GM12892 (cell line): ENCODE results near the gene DLG1.

Experiments
- POLR2A ChIP-seq: IDR thresholded peaks from 2 replicates; pipeline ENCODE4 v1.6.1; 2011; ENCODE audit warnings: low read depth, low read length, control low read depth
- POLR2AphosphoS5 ChIP-seq: IDR thresholded peaks from 2 replicates; pipeline ENCODE4 v1.6.1; 2011; ENCODE audit warnings: low read depth, low read length, control low read depth
- TAF1 ChIP-seq: IDR thresholded peaks from 2 replicates; pipeline ENCODE4 v1.6.1; 2011; ENCODE audit warnings: low read depth, mild to moderate bottlenecking, control low read depth, low read length, borderline replicate concordance

DNA sequence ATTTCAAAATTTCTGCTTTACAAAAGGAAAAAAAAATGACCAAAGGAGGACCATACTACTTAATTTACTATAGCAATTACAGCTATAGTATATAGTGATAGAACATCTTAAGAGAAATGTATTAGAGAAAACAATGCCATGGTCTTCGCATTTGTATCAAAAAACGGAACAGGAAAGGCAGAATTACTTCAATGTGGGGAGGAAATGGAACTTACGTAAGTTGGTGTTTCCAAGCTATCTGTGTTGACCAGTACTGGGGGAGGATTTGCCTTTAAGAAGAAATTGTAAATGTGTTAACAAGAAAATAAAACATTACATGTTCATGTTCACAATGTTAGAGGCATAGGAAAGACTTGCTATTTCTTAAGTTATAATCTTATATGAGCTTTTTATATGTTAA lies 148.9 kb downstream of the DLG1 start:
- no peak for TF ChIP-seq POLR2AphosphoS5
- no peak for TF ChIP-seq POLR2A
- TF ChIP-seq TAF1: no peak
